ENCODE data around the gene FSIP1.

FSIP1 gene

DNA sequence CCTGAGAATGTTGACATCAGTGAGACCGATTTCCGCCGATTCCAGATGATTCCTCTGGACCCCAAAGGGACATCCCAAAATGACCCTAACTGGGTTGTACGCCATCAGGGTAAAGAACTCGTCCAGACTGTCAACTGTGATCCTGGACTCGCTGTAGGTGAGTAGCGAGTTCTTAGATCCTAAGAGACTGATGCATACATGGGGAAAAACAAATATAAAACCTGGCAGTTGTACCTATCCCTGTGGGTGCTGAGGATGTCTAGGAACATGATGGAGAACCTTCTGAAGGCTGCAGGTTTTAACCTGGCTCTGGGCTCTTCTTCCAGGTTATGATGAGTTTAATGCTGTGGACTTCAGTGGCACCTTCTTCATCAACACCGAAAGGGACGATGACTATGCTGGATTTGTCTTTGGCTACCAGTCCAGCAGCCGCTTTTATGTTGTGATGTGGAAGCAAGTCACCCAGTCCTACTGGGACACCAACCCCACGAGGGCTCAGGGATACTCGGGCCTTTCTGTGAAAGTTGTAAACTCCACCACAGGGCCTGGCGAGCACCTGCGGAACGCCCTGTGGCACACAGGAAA lies 189.5 kb downstream of the FSIP1 start:
- Mint-ChIP-seq H3K4me3 (no peak overlapping the region), H3K9me3 (no peaks in the 10 kb centered on the region), H3K36me3 (peaks cover 16% of the 10 kb centered on the region), H3K4me1 (peaks cover 8% of the 10 kb centered on the region), H3K27ac (no peak overlapping the region)
- ATAC-seq (no peak), DNase-seq (ENCODE audit: low spot score in 2 of 2) (no peak)

DNA sequence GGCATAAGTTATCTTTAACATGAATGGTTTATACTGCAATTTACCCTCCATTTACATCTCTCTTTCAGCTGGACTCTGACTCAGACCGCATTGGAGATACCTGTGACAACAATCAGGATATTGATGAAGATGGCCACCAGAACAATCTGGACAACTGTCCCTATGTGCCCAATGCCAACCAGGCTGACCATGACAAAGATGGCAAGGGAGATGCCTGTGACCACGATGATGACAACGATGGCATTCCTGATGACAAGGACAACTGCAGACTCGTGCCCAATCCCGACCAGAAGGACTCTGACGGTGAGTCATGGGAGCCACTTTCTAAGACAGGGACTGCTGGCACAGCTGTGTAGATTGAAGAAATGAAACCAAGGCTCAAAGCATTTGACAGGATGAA lies 190.1 kb downstream of the FSIP1 start:
- no peak for DNase-seq (ENCODE audit: low spot score in 2 of 2)

DNA sequence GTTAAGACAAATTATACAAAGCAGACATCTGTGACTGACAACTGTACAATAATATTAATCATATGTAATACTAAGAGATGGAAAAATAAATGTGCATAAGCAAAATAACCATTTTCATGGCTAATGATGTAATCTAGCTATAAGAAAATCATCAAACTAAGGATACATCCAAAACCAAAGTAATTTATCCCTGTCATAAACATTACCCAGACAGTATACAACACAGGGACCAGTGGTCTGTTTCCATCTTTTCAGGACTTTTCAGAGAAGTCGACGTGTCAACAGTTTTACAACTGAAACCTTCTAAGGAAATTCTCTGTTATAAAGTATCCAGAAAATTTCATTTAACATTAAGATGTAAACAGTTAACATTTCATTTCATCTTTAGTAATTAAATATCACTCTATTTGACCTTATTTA lies 190.7 kb downstream of the FSIP1 start:
- DNase-seq (ENCODE audit: low spot score in 2 of 2) (no peak), ATAC-seq (no peak)
- Mint-ChIP-seq H3K36me3 (peaks cover 16% of the 10 kb centered on the region), H3K9me3 (no peaks in the 10 kb centered on the region), H3K27ac (no peak overlapping the region), H3K4me3 (no peak overlapping the region), H3K4me1 (peaks cover 8% of the 10 kb centered on the region)

More for the DNA sequence above, 190.1 kb downstream of the FSIP1 start:
- Mint-ChIP-seq H3K4me1 (peaks cover 8% of the 10 kb centered on the region), H3K36me3 (peaks cover 16% of the 10 kb centered on the region), H3K4me3 (no peak overlapping the region), H3K9me3 (no peaks in the 10 kb centered on the region), H3K27ac (no peak overlapping the region)
- no peak for ATAC-seq

DNA sequence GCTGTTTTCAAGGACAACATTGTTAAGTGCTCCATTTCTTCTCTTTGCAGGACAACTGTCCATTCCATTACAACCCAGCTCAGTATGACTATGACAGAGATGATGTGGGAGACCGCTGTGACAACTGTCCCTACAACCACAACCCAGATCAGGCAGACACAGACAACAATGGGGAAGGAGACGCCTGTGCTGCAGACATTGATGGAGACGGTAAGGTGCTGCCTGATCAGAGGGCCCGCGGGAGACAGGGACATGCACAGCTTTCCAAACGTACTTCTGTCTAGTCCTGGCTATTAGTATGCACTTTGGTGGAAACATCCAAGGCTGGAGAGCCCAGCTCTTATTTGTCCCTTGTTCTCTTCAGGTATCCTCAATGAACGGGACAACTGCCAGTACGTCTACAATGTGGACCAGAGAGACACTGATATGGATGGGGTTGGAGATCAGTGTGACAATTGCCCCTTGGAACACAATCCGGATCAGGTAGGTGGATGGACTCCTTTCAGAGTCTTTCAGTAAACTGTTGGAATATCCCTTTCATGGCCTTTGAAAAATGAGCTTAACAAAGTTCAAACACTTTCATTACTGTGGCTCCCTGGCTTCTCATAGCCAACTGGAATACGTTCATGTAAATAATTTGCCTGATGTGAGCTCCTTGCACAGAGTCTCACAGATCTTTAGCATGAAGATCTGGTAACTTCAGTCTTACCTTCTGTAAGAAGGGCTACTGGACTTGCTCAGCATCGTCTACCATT lies 191.3 kb downstream of the FSIP1 start:
- DNase-seq (ENCODE audit: low spot score in 2 of 2) (no peak), ATAC-seq (no peak)
- H3K4me1 Mint-ChIP-seq, result peaks cover 8% of the 10 kb centered on the region
- no peak overlapping the region for H3K4me3 Mint-ChIP-seq
- H3K27ac Mint-ChIP-seq, result no peak overlapping the region
- no peaks in the 10 kb centered on the region for H3K9me3 Mint-ChIP-seq
- H3K36me3 Mint-ChIP-seq, result peaks cover 16% of the 10 kb centered on the region

DNA sequence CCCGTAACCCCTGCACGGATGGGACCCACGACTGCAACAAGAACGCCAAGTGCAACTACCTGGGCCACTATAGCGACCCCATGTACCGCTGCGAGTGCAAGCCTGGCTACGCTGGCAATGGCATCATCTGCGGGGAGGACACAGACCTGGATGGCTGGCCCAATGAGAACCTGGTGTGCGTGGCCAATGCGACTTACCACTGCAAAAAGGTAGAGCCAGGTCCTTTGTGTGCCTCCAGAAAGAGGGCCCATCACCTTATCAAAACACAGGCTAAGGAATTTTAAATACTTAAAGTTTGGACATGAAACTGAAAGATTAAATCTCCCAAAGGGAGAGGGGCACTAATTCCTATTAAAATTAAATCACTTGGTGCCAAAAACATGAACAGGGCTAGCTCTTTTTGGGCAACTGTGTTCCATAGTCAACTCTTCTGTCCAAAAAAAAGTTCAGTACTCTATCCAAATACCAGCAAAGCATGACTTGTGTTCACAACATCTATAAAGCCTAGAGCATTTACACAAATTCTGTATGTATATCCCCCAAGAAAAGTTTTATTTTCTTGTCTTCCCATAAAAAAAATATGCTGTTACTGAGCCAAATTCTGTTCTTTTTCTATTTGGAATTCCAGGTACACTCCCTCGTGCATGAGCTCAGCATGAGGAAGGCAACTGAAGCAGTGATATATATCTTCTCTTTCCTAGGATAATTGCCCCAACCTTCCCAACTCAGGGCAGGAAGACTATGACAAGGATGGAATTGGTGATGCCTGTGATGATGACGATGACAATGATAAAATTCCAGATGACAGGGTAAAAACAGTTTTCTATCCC lies 192.6 kb downstream of the FSIP1 start:
- no peak overlapping the region for H3K27ac Mint-ChIP-seq
- no peaks in the 10 kb centered on the region for H3K9me3 Mint-ChIP-seq
- H3K4me3 Mint-ChIP-seq, result no peak overlapping the region
- peaks cover 8% of the 10 kb centered on the region for H3K4me1 Mint-ChIP-seq
- peaks cover 16% of the 10 kb centered on the region for H3K36me3 Mint-ChIP-seq
- DNase-seq (ENCODE audit: low spot score in 2 of 2) (no peak), ATAC-seq (no peak)

DNA sequence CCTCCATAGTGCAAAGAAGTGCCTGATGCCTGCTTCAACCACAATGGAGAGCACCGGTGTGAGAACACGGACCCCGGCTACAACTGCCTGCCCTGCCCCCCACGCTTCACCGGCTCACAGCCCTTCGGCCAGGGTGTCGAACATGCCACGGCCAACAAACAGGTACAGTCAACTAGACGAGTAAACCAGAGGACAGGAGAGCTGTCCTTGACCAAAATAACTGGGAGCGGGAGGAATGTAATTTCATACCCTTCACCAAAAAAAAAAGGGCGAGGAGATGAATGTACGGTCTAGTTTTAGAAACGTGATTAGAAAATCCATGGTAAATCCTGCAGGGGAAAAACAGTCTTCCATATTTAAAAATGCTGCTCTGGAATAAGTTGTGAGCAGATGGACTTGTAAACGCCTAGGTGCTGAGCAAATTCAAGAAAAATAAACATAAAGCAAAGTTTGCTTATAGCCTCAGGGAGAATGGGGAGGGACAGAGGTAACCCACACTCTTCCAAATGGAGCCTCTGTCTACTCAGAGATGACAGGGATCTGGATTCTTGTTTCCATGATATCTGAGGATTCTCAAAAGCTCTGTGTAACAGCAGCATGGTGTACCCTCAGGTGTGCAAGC lies 193.3 kb downstream of the FSIP1 start:
- Mint-ChIP-seq H3K27ac (no peak overlapping the region), H3K36me3 (peaks cover 16% of the 10 kb centered on the region), H3K4me3 (no peak overlapping the region), H3K9me3 (no peaks in the 10 kb centered on the region), H3K4me1 (peaks cover 7% of the 10 kb centered on the region)
- no peak for DNase-seq (ENCODE audit: low spot score in 2 of 2)
- ATAC-seq, result no peak

DNA sequence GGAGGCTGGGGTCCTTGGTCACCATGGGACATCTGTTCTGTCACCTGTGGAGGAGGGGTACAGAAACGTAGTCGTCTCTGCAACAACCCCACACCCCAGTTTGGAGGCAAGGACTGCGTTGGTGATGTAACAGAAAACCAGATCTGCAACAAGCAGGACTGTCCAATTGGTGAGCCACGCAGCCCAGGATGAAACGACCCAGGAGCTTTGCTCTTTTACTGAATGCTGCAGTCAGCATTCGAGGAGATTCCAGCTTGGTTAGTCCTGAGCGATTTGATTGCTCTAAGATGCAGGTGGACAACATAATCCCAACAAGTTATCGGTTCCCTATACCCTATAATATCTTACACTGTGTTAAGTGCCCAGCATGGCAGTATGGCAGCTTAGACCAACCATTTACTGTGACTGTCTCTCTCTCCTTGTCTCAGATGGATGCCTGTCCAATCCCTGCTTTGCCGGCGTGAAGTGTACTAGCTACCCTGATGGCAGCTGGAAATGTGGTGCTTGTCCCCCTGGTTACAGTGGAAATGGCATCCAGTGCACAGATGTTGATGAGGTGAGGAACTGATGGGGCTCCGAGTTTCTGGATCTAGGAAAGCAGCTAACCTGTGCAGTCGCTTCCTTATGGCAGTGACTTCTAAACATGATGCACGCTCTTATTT lies 194.0 kb downstream of the FSIP1 start:
- DNase-seq (ENCODE audit: low spot score in 2 of 2), result no peak
- ATAC-seq, result no peak
- peaks cover 15% of the 10 kb centered on the region for H3K36me3 Mint-ChIP-seq
- H3K4me1 Mint-ChIP-seq, result peaks cover under 1% of the 10 kb centered on the region
- H3K9me3 Mint-ChIP-seq, result no peaks in the 10 kb centered on the region
- no peak overlapping the region for H3K4me3 Mint-ChIP-seq
- no peak overlapping the region for H3K27ac Mint-ChIP-seq

DNA sequence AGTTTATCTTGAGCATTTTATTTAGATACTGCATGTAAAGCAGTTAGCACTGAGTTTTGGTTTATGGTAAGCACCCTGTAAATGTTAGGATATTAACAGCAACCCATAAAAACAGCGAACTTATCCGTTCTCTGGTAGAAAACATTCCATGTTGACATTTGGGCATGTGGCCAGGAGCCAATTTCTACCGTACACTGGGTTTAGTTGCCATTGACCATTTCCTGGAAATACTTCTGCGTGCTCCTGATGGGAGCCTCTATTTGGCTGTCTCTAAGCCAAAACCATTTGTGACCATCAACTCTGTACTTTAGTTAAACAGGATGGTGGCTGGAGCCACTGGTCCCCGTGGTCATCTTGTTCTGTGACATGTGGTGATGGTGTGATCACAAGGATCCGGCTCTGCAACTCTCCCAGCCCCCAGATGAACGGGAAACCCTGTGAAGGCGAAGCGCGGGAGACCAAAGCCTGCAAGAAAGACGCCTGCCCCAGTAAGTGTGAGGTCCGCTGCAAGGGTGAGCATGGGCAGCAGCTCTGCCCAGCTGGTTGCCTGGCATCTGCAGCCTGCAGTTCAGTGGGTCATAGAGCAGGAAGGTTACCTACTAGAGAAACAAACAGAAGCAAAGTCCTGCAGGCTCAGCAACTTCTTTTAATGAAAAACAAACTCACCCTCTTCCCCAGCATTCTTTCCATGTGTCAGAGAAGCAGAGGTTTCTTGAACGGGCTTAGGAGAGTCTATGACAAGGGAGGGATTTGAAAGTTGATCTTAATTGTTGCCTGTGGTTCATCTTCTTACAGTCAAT lies 194.7 kb downstream of the FSIP1 start:
- ATAC-seq (no peak), DNase-seq (ENCODE audit: low spot score in 2 of 2) (no peak)
- Mint-ChIP-seq H3K4me3 (no peak overlapping the region), H3K9me3 (no peaks in the 10 kb centered on the region), H3K4me1 (no peaks in the 10 kb centered on the region), H3K36me3 (peaks cover 8% of the 10 kb centered on the region), H3K27ac (no peak overlapping the region)

DNA sequence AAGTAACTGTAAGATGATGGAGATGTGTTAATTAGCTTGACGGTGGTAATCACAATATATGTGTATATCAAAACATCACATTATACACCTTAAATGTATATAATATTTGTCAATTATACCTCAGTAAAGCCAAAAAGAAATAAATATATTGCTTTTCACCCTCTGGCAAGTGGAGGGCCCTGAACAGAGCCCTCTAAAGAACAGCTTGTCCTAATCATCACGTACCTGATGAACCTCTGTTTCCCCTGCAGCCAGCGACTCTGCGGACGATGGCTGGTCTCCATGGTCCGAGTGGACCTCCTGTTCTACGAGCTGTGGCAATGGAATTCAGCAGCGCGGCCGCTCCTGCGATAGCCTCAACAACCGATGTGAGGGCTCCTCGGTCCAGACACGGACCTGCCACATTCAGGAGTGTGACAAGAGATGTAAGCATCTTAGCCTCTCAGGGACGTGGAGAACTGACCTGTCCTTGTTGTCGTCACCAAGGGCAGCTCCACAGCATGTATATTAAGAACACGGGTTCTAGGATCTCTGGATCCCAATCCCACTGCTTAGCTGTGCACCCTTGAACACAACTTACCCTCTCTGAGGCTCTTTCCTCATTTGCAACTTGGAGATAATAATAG lies 195.4 kb downstream of the FSIP1 start:
- H3K9me3 Mint-ChIP-seq, result no peaks in the 10 kb centered on the region
- no peak overlapping the region for H3K27ac Mint-ChIP-seq
- ATAC-seq, result no peak
- peaks cover 4% of the 10 kb centered on the region for H3K36me3 Mint-ChIP-seq
- no peak for DNase-seq (ENCODE audit: low spot score in 2 of 2)
- H3K4me1 Mint-ChIP-seq, result peaks cover 1% of the 10 kb centered on the region
- H3K4me3 Mint-ChIP-seq, result no peak overlapping the region

DNA sequence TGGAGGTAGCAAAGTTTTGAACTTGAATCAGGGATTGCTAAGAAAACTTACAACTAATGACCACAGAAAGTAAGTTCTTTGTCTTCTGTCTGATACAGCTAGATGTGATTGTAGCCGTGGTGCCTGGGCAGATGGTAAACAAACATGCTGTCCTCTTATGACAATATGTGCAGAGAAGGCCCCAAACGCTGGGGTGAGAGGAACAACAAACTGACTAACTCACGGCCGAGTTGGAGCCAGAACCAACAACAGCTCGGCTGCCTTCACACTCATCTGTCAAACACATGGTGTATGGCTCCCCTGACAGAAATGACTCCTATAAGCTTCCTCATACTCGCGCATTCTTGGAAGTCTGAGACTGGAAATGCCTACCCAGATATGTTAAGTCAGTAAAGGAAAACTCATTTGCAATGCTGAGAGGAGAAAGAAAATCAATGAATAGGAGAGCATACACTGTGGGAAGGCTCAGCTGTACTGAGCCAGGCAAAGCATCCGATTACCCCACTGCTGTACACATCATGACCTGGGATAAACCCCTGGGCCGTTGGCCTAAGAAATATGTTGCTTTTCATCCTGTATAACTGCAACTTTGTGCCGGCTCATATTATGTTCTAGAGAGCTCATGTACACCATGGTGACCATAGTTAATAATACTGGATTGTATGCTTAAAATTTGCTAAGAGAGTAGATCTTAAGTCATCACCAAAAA lies 196.1 kb downstream of the FSIP1 start:
- ATAC-seq (no peak), DNase-seq (ENCODE audit: low spot score in 2 of 2) (no peak)
- Mint-ChIP-seq H3K36me3 (peaks cover 4% of the 10 kb centered on the region), H3K4me3 (no peak overlapping the region), H3K9me3 (no peaks in the 10 kb centered on the region), H3K27ac (no peak overlapping the region), H3K4me1 (peaks cover 8% of the 10 kb centered on the region)

DNA sequence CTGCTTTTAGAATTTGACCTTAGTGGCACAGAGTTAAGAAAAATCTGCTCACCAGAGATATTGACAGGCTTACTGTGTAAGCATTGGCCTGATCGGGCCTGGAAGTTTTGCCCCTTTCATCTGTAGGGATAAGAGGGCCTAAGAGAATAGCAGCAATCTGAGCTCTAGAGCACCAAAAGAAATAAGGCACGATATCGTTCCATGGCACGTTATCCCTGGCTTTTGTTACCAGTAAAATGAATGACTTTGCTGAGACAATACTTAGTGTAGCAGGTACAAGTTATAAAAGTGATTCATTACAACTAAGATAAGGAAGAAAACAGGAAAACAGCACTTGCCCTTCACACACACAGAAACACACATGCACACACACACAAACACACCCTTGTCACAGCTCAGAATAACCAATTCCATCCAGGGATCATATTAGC lies 196.8 kb downstream of the FSIP1 start:
- ATAC-seq (no peak), DNase-seq (ENCODE audit: low spot score in 2 of 2) (no peak)
- peaks cover 15% of the 10 kb centered on the region for H3K4me1 Mint-ChIP-seq
- no peak overlapping the region for H3K4me3 Mint-ChIP-seq
- H3K9me3 Mint-ChIP-seq, result no peaks in the 10 kb centered on the region
- H3K27ac Mint-ChIP-seq, result no peak overlapping the region
- H3K36me3 Mint-ChIP-seq, result peaks cover under 1% of the 10 kb centered on the region

DNA sequence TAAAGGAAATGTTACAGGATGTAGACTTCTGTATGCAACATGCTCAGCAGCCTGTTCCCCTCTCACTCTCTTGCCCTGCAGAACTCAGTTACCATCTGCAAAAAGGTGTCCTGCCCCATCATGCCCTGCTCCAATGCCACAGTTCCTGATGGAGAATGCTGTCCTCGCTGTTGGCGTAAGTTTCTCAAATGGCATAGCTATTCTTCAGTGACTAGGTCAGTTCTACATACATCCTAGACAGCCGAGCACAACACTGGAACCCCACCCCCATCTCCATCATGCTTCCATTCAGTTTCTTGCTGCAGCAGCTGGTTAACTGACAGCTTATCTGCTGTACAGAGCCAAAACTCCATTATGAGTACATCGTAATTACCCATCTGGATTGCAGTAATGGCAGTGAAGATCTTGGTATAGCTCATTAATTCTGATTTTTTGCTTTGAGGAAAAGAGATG lies 197.2 kb downstream of the FSIP1 start:
- Mint-ChIP-seq H3K4me1 (peaks cover 15% of the 10 kb centered on the region), H3K9me3 (no peaks in the 10 kb centered on the region), H3K36me3 (no peaks in the 10 kb centered on the region), H3K4me3 (no peak overlapping the region), H3K27ac (no peak overlapping the region)
- ATAC-seq (no peak), DNase-seq (ENCODE audit: low spot score in 2 of 2) (no peak)

DNA sequence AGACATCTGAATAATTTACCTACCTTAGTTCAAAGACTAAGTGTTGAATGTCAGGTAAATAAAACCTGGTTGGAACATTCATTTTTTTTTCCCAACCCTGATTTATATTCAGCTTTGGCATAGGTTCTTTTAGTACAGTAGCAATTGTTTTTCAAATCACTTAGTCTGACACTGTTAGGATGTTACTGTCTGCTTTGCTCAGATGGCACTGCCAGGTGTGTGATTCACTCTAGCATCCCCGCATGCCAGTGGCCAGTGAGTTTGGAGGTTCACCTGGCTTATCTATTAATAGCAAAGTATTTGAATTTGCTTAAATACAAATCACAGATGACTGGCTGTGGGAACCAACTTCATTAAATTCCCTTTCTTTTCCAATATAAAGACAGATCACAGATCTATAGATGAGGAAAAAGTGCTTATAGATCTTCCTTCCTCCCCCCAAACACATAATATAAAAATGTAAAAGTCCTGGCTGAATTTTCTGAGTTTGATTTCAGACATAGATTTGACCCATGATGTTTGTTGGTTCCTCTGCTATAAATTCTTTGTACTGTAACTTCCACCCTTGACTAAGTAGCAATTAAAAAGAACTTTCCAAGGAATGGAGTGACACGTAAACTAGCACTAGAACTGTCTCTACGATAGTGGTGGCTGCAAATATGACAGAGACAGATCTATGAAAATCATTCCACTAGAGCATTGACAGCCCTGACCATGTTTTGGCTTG lies 197.8 kb downstream of the FSIP1 start:
- DNase-seq (ENCODE audit: low spot score in 2 of 2), result no peak
- peaks cover 17% of the 10 kb centered on the region for H3K4me1 Mint-ChIP-seq
- no peaks in the 10 kb centered on the region for H3K36me3 Mint-ChIP-seq
- no peak for ATAC-seq
- no peak overlapping the region for H3K4me3 Mint-ChIP-seq
- H3K9me3 Mint-ChIP-seq, result no peaks in the 10 kb centered on the region
- H3K27ac Mint-ChIP-seq, result no peak overlapping the region

All from stimulated activated effector memory CD8-positive, alpha-beta T cell treated with anti-CD3 and anti-CD28 coated beads, Interleukin-12 subunit alpha, Interleukin-12 subunit beta, amount 100 ng/mL, for 72 hours (primary cell).